Myometrial cell (primary cell): ENCODE results near the gene BRDT. TPM values are rescaled to one million over a fixed set of nuclear protein-coding genes. Genes with fewer than 3 reads are reported as not detected.

Source experiments
- total RNA-seq: library from RNA; depleted of rRNA; stranded (reverse); fragments of >200 nt; gene quantifications from 2 replicates; pipeline ENCODE4 v1.2.3, GENCODE V29; 2015

Gene BRDT
- not detected in 2 replicates for total RNA-seq

DNA sequence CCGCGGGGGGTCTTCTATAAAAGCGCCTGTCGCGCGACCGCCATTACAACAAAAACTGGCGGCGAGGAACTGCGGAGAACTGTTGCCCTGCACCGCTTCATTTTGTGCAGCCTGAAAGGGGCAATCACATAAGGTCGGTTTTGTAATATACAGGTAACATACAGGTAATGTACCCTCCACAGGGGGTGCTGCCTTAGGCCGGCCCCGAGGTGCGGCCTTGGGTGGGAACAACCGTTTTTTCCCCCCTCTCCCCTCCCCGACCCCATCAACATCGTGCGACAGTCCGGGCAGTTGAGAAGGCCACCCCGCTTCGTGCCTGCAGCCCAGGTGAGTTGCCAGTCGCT lies at the start of gene BRDT:
BRDT (plus strand) TSS at position 46 of the 344 bp plus-strand sequence. CDS start 13,354 bp downstream, outside the sequence.

Other genes with a start within 250 kb of the BRDT start
- 8.7 and 10.4 TPM in 2 replicates for gene TGFBR3, start 63.2 kb upstream of the BRDT start, total RNA-seq
- gene EPHX4, start 80.6 kb downstream of the BRDT start, total RNA-seq = 0.58 and 1.8 TPM in 2 replicates
- not detected in 2 replicates for gene SETSIP, start 126.0 kb downstream of the BRDT start, total RNA-seq
- gene BTBD8, start 130.9 kb downstream of the BRDT start, total RNA-seq = 2.6 and 3.9 TPM in 2 replicates